ENCODE results near the gene ZFC3H1.

GRCh38 chr12:71638499-71638898 is 25.1 kb downstream of the ZFC3H1 start:
- TF ChIP-seq CTCF (IDR thresholded peaks at IDR 0.05), result no peak
- TF ChIP-seq POLR2AphosphoS5 (IDR thresholded peaks at IDR 0.05), result no peak
